Neuron (in vitro differentiated cells): ENCODE data around the gene AUH.

Experiments
- H2AFZ ChIP-seq: one replicate; pipeline ENCODE4 v1.6.1; 2013; ENCODE audit warnings: low read depth, mild to moderate bottlenecking, inconsistent platforms, low read length, moderate library complexity
- H3K27me3 ChIP-seq: one replicate; pipeline ENCODE4 v1.6.1; 2013; ENCODE audit warnings: low read length; ENCODE audit not compliant: insufficient read depth
- H3K36me3 ChIP-seq: one replicate; pipeline ENCODE4 v1.6.1; 2013; ENCODE audit warnings: low read length; ENCODE audit not compliant: insufficient read depth
- H3K4me1 ChIP-seq: one replicate; pipeline ENCODE4 v1.6.1; 2013; ENCODE audit warnings: low read length; ENCODE audit not compliant: insufficient read depth
- H3K4me3 ChIP-seq: 2 replicates; pipeline ENCODE4 v1.5.1; 2013; ENCODE audit warnings: mild to moderate bottlenecking, low read length, moderate library complexity
- H3K9me3 ChIP-seq: one replicate; pipeline ENCODE4 v1.6.1; 2013; ENCODE audit warnings: low read length

Gene AUH

DNA sequence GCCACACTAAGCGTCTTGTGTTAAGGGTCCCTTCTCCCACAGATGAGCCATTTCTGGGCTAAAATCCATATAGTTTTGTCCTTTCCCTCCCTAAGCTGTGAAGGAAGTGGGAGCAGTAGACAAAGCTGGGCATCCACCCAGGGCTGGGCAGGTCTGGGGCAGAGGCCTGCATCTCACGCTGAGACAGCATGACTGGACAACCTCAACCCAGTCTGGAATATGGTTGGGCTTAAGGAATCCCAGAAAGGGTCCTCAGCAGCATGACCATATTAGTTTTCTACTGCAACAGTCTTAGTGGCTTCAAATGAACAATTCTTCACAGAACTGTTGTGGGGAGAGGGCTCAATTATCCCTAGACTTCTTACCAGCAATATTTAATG, 173.8 kb downstream of the AUH start:
- Histone ChIP-seq H2AFZ (no peak overlapping the region), H3K36me3 (no peaks in the 10 kb centered on the region), H3K4me1 (peaks cover 8% of the 10 kb centered on the region), H3K27me3 (no peaks in the 10 kb centered on the region), H3K9me3 (no peaks in the 10 kb centered on the region), H3K4me3 (no peak overlapping the region)

GRCh38 chr9:91187311-91187964, 174.3 kb downstream of the AUH start:
- H3K27me3 ChIP-seq, result no peaks in the 10 kb centered on the region
- H3K9me3 ChIP-seq, result no peaks in the 10 kb centered on the region
- H3K4me3 ChIP-seq, result no peak overlapping the region
- H2AFZ ChIP-seq, result no peak overlapping the region
- no peaks in the 10 kb centered on the region for H3K36me3 ChIP-seq
- peaks cover 6% of the 10 kb centered on the region for H3K4me1 ChIP-seq

- no peaks in the 10 kb centered on the region for H3K27me3 ChIP-seq
- H3K4me1 ChIP-seq, result no peaks in the 10 kb centered on the region
- H3K4me3 ChIP-seq, result no peak overlapping the region
- no peak overlapping the region for H2AFZ ChIP-seq
- H3K36me3 ChIP-seq, result no peaks in the 10 kb centered on the region
- H3K9me3 ChIP-seq, result no peaks in the 10 kb centered on the region
Measured at GRCh38 chr9:91186632-91187108, 175.0 kb downstream of the AUH start.

DNA sequence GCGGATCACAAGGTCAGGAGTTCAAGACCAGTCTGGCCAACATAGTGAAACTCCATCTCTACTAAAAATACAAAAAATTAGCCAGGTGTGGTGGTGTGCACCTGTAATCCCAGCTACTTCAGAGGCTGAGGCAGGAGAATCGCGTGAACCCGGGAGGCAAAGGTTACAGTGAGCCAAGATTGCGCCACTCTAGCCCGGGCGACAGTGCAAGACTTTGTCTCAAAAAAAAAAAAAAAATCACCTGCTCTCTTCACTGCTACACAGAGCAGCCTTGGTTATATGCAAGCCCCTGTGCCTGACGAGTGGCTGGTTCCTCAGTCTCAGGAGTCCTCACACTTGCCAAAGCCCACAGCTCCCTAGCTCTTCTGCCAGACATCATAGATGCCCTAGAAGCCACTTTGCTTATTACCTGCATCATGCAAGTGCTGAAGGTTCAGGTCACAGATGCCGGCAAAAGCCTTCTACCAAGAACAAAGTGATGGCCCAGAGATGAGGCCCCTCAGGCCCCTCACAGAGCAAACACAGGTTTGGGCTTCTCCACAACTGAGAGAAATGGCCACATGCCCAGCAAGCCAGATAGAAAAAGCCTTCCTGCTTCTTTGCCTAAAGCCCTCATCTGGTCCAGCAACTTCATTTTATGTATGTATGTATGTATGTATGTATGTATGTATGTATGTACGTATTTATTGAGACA, 176.4 kb downstream of the AUH start:
- H3K4me3 ChIP-seq, result no peak overlapping the region
- no peaks in the 10 kb centered on the region for H3K4me1 ChIP-seq
- no peaks in the 10 kb centered on the region for H3K36me3 ChIP-seq
- no peaks in the 10 kb centered on the region for H3K27me3 ChIP-seq
- H3K9me3 ChIP-seq, result no peaks in the 10 kb centered on the region
- H2AFZ ChIP-seq, result no peak overlapping the region

GRCh38 chr9:91182429-91183225, 179.1 kb downstream of the AUH start:
- Histone ChIP-seq H3K9me3 (no peaks in the 10 kb centered on the region), H2AFZ (no peak overlapping the region), H3K4me1 (no peaks in the 10 kb centered on the region), H3K27me3 (no peaks in the 10 kb centered on the region), H3K4me3 (no peak overlapping the region), H3K36me3 (no peaks in the 10 kb centered on the region)

DNA sequence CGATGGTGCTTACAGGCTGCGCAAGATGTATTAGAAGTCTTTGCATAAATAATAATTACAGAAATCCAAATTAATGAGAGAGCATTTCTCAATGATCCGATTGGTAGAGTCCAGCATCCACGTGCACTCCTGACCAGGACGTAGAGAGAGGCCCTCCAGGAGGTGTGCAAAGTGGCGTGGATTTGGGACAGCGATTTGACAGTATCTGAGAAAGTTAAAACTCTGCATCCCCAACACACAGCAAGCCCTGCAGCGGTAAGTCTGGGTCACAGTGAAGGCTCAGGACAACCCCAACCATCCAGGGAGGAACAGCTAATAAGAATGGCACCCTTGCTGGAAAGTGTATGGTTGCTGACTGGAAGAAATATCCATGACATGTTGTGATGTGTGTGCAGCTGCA, 180.2 kb downstream of the AUH start:
- H3K36me3 ChIP-seq, result no peaks in the 10 kb centered on the region
- no peak overlapping the region for H3K4me3 ChIP-seq
- no peak overlapping the region for H2AFZ ChIP-seq
- no peaks in the 10 kb centered on the region for H3K9me3 ChIP-seq
- no peaks in the 10 kb centered on the region for H3K4me1 ChIP-seq
- no peaks in the 10 kb centered on the region for H3K27me3 ChIP-seq

GRCh38 chr9:91180930-91181268, 180.8 kb downstream of the AUH start:
- no peaks in the 10 kb centered on the region for H3K9me3 ChIP-seq
- H3K4me1 ChIP-seq, result no peaks in the 10 kb centered on the region
- H2AFZ ChIP-seq, result no peak overlapping the region
- H3K27me3 ChIP-seq, result no peaks in the 10 kb centered on the region
- H3K36me3 ChIP-seq, result no peaks in the 10 kb centered on the region
- H3K4me3 ChIP-seq, result no peak overlapping the region

- H3K9me3 ChIP-seq, result no peaks in the 10 kb centered on the region
- no peaks in the 10 kb centered on the region for H3K36me3 ChIP-seq
- H3K4me1 ChIP-seq, result no peaks in the 10 kb centered on the region
- H3K27me3 ChIP-seq, result no peaks in the 10 kb centered on the region
- no peak overlapping the region for H3K4me3 ChIP-seq
- no peak overlapping the region for H2AFZ ChIP-seq
Measured at GRCh38 chr9:91180240-91180929, 181.3 kb downstream of the AUH start.

DNA sequence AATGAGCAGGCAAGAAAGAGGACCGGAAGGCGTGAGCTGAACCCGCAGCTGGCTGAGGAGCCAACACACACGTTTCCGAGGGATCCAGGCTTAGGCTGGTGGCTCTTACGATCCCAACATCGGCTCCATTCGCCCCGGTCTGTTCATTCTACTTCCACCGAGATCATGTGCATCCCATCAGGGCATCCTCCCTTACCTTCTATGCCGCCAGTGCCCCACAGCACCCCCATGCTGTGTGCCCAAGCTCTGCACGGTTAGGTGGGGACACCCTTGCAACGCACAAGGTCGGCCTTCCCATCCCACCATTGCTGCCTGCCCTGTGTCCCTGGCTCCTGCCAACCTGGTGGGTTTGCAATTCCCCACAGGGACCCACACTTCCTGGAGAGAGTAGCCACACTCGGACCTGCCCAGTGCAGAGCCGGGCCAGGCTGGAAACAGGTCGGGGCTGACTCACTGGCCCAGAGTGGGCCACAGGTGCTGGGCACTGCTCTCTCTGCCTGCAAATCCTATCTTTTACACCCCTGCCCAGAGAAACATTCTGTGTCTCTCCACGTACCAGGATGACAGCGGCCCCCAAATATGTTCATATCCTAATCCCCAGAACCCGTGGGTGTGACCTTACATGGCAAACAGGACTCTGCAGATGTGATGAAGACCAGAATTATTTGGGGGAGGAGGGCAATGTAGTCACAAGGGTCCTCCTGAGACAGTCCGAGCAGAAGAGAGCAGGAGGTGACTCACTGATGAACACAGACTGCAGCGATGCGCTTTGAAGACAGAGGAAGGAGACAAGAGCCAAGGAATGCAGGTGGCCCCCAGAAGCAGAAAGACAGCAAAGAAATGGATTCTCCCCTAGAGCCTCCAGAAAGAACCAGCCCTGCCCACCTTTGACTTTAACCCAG, 182.2 kb downstream of the AUH start:
- Histone ChIP-seq H3K4me3 (no peak overlapping the region), H2AFZ (no peak overlapping the region), H3K4me1 (no peaks in the 10 kb centered on the region), H3K27me3 (no peaks in the 10 kb centered on the region), H3K36me3 (no peaks in the 10 kb centered on the region), H3K9me3 (no peaks in the 10 kb centered on the region)

GRCh38 chr9:91178281-91179236, 183.2 kb downstream of the AUH start:
- Histone ChIP-seq H2AFZ (no peak overlapping the region), H3K4me1 (no peaks in the 10 kb centered on the region), H3K9me3 (no peaks in the 10 kb centered on the region), H3K27me3 (no peaks in the 10 kb centered on the region), H3K36me3 (no peaks in the 10 kb centered on the region), H3K4me3 (no peak overlapping the region)

DNA sequence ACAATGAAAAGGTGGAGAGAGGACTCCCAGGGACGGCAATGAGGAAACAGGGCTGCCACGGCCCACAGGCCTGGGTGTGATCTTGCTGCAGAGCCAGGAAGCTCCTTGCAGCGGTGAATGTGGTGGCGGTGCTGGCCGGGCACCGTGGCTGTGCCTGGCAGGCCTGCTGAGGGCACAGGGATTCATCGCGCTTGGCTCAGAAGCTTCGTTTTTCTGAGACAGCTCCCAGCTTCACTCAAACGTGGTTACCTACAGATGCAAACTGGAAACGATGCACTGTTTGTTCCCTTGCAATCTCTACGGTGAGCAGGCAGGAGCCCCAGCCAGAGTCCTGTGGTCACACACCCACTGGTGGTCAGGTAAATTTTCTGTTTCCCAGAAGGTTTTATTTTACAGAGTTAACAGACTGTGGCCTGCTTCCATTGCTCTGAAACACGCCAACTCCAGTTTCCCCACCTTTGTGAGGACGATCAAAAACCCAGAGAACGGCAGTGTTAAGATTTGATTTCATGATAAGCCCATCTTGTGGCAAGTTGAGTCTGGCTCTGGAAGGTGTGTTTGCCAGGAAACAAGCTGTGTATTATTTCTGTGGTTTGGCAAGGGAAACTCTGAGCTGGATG, 183.9 kb downstream of the AUH start:
- Histone ChIP-seq H3K4me1 (no peaks in the 10 kb centered on the region), H3K27me3 (no peaks in the 10 kb centered on the region), H3K4me3 (no peak overlapping the region), H3K9me3 (no peaks in the 10 kb centered on the region), H2AFZ (no peak overlapping the region), H3K36me3 (no peaks in the 10 kb centered on the region)
